Activated CD4-positive, alpha-beta memory T cell treated with anti-CD3 and anti-CD28 coated beads for 36 hours (primary cell): ENCODE measurements around the gene ACVRL1. TPM values are rescaled to one million over a fixed set of nuclear protein-coding genes. Genes with fewer than 3 reads are reported as not detected.

Experiments used
- CTCF ChIA-PET: fragments of 350-600 bp; sonication (Branson Sonifier 250); formaldehyde crosslinking; loops from one replicate; lab custom pipeline; 2021; ENCODE audit warnings: antibody characterized with exemption, inconsistent platforms; lab: Charles Lee
- POLR2A ChIA-PET: fragments of 350-600 bp; sonication (Branson Sonifier 250); formaldehyde crosslinking; loops from one replicate; lab custom pipeline; 2021; ENCODE audit warnings: antibody characterized with exemption; lab: Charles Lee
- DNase-seq: peaks from one replicate; pipeline ENCODE4 v3.0.0-alpha.2; 2020
- H3K27ac Mint-ChIP-seq: one replicate; pipeline ENCODE4 v1.8.0; 2021; ENCODE audit warnings: mixed read lengths
- H3K27me3 Mint-ChIP-seq: one replicate; pipeline ENCODE4 v1.8.0; 2021; ENCODE audit warnings: mixed read lengths
- H3K36me3 Mint-ChIP-seq: one replicate; pipeline ENCODE4 v1.8.0; 2021; ENCODE audit warnings: mixed read lengths
- H3K4me1 Mint-ChIP-seq: one replicate; pipeline ENCODE4 v1.8.0; 2021; ENCODE audit warnings: low read depth, mixed read lengths
- H3K4me3 Mint-ChIP-seq: one replicate; pipeline ENCODE4 v1.8.0; 2021; ENCODE audit warnings: mild to moderate bottlenecking, mixed read lengths
- H3K9me3 Mint-ChIP-seq: one replicate; pipeline ENCODE4 v1.8.0; 2021; ENCODE audit warnings: mixed read lengths
- intact Hi-C: fragments of 100-400 bp; cut with micrococcal nuclease; formaldehyde crosslinking; loops from one replicate; pipeline ENCODE4 v1.15.1; 2023
- total RNA-seq, 2 experiments: library from RNA; stranded (reverse); gene quantifications; one replicate each; pipeline ENCODE4 v1.2.3, GENCODE V29; 2021

ACVRL1 gene
- total RNA-seq, 2 experiments from 2014 or later: not detected

GRCh38 chr12:51904951-51905470 is 2.3 kb upstream of the ACVRL1 start:
- POLR2A ChIA-PET: no interaction called here
- Mint-ChIP-seq H3K9me3 (no peaks in the 10 kb centered on the region), H3K27ac (no peak overlapping the region), H3K4me3 (no peak overlapping the region), H3K4me1 (no peaks in the 10 kb centered on the region), H3K27me3 (peaks cover 21% of the 10 kb centered on the region), H3K36me3 (no peaks in the 10 kb centered on the region)
- no peak for DNase-seq
- CTCF ChIA-PET: interaction anchor here (2.2 kb wide), 1 partner anchor 18 kb away, joined by 5 read pairs; no protein-coding TSS in a partner anchor
- intact Hi-C loops: no loop called here

GRCh38 chr12:51905471-51906429 is 1.6 kb upstream of the ACVRL1 start:
- H3K36me3 Mint-ChIP-seq: no peaks in the 10 kb centered on the region
- peaks cover 21% of the 10 kb centered on the region for H3K27me3 Mint-ChIP-seq
- no peak overlapping the region for H3K4me3 Mint-ChIP-seq
- no peaks in the 10 kb centered on the region for H3K4me1 Mint-ChIP-seq
- ChIA-PET POLR2A (no interaction called here), CTCF (interaction anchor here (2.2 kb wide), 1 partner anchor 18 kb away, joined by 5 read pairs; no protein-coding TSS in a partner anchor)
- intact Hi-C loops: no loop called here
- no peaks in the 10 kb centered on the region for H3K9me3 Mint-ChIP-seq
- H3K27ac Mint-ChIP-seq: no peak overlapping the region
- DNase-seq: no peak

GRCh38 chr12:51906430-51907082 is 748 bp upstream of the ACVRL1 start:
- Mint-ChIP-seq H3K4me1 (no peaks in the 10 kb centered on the region), H3K9me3 (no peaks in the 10 kb centered on the region), H3K36me3 (no peaks in the 10 kb centered on the region), H3K4me3 (no peak overlapping the region), H3K27me3 (peaks cover 21% of the 10 kb centered on the region), H3K27ac (no peak overlapping the region)
- DNase-seq: no peak
- intact Hi-C loops: no loop called here
- ChIA-PET CTCF (interaction anchor here (1.6 to 2.2 kb wide), 2 partner anchors 17 to 31 kb away, joined by 4 to 5 read pairs; no protein-coding TSS in a partner anchor), POLR2A (no interaction called here)

DNA sequence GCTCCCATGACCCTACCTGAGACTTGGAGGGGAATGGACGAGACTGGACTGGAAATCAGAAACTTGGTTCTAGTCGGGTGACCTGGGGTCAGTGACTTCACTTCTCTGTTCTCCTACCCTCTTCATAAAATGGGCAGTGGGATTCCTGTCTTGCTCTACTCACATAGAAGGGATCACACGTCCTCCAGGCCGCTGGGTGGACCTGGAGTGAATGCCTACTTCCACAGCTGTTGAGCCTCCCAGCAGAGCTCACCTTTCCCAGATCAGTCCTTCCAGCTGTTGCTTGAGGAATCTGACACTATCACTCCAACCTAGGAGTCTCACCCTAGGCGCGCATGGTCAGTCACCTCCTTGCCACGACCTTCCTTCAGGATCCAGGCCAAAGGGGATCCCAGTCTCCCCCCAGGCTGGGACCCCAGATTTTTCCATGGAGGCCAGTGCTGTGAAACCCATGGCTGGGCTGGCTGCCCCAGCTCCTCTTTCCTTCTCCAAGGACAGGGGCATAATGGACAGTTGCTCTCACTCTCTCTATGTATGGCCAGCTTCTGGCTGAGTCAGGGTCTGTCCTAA is 637 bp downstream of the ACVRL1 start:
- no peak overlapping the region for H3K27ac Mint-ChIP-seq
- H3K36me3 Mint-ChIP-seq: no peaks in the 10 kb centered on the region
- no peak overlapping the region for H3K4me3 Mint-ChIP-seq
- peaks cover 21% of the 10 kb centered on the region for H3K27me3 Mint-ChIP-seq
- H3K4me1 Mint-ChIP-seq: no peaks in the 10 kb centered on the region
- no peaks in the 10 kb centered on the region for H3K9me3 Mint-ChIP-seq
- ChIA-PET POLR2A (no interaction called here), CTCF (interaction anchor here (1.3 to 1.6 kb wide), 2 partner anchors 33 to 73 kb away, joined by 3 to 4 read pairs; no protein-coding TSS in a partner anchor)
- no peak for DNase-seq
- intact Hi-C loops: no loop called here

DNA sequence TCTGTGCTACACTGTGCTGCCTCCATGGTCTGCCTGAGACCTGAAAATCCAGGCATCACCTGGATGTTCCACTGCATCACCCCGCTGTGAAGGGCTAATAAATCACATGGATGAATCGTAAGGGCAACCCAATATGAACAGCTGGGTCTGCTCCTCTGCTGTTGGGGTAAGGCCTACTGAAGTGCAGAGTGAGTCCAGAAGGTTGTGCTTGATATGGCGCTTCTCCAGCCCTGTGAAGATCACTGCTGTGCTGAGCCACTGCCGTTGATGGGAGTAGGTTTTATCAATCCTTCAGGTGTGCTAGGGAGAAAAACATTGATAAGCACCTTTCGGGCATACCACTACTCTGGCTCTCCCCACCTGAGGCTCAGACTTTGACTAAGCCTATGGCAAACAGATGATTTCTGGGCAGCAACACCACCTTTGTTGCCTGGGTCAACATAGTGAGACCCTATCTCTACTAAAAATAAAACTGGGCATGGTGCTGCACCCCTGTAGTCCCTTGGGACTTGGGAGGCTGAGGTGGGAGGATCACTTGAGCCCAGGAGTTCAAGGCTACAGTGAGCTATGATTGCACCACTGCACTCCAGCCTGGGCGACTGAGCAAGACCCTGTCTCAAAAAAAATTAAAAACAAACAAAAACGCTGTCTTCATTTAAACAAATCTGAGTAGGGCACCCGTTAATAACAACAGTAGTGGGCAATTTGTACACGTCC is 1.7 kb downstream of the ACVRL1 start:
- CTCF ChIA-PET: interaction anchor here (0.6 kb wide), 1 partner anchor 89 kb away, joined by 3 read pairs; no protein-coding TSS in a partner anchor
- Mint-ChIP-seq H3K27ac (no peak overlapping the region), H3K4me1 (no peaks in the 10 kb centered on the region), H3K27me3 (peaks cover 21% of the 10 kb centered on the region), H3K9me3 (no peaks in the 10 kb centered on the region), H3K36me3 (no peaks in the 10 kb centered on the region), H3K4me3 (no peak overlapping the region)
- intact Hi-C loops: no loop called here
- DNase-seq: no peak
- POLR2A ChIA-PET: no interaction called here

DNA sequence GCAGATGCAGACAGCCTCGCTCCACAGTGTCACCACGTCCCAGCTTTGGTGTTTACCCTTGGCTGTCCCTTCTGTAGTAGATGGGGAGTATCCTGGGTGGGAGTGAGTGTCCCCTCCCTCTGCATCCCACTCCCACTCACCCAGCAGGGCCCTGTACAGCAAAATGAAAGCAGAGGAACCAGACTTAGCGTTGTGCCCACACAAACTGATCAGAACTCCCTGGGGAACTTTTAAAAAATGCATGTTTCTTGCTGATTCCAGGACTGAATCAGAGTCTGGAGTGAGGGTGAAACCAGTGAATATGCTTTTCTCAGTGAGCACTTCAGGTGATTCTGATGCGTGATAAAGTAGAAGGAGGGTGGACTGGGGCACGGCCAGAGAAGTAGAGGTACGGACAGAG is 2.9 kb downstream of the ACVRL1 start:
- POLR2A ChIA-PET: no interaction called here

GRCh38 chr12:51910691-51911090 is 3.4 kb downstream of the ACVRL1 start:
- Mint-ChIP-seq H3K36me3 (no peaks in the 10 kb centered on the region), H3K27me3 (peaks cover 21% of the 10 kb centered on the region), H3K9me3 (no peaks in the 10 kb centered on the region), H3K4me3 (no peak overlapping the region), H3K4me1 (no peaks in the 10 kb centered on the region), H3K27ac (no peak overlapping the region)
- ChIA-PET POLR2A (no interaction called here), CTCF (interaction anchor here (0.9 kb wide), 1 partner anchor 10 kb away, joined by 3 read pairs; no protein-coding TSS in a partner anchor)
- intact Hi-C loops: no loop called here
- no peak for DNase-seq

More for the DNA sequence above, 2.9 kb downstream of the ACVRL1 start:
- intact Hi-C loops: no loop called here
- CTCF ChIA-PET: no interaction called here
- Mint-ChIP-seq H3K4me3 (no peak overlapping the region), H3K36me3 (no peaks in the 10 kb centered on the region), H3K27me3 (peaks cover 21% of the 10 kb centered on the region), H3K4me1 (no peaks in the 10 kb centered on the region), H3K9me3 (no peaks in the 10 kb centered on the region), H3K27ac (no peak overlapping the region)
- DNase-seq: no peak

DNA sequence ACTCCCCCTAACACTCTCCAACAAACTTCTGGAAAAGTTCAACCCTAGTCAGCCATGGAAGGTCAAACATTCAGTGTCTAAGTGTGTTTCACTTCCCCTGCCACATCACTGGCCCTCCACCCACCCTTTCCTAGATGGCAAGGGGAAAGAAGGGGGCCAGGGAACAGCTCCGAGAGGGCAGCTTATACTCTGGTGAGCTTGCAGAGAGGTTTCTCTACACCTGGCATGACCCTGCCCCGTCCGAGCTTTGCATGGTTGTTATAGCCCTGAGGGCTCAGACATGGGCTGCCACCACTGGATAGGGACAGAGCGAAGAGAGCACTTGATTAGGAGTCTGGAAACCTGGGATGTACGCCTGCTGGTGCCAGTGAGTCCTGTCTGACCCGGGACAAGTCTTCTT is 4.0 kb downstream of the ACVRL1 start:
- no peak for DNase-seq
- Mint-ChIP-seq H3K4me1 (no peaks in the 10 kb centered on the region), H3K27ac (no peak overlapping the region), H3K4me3 (no peak overlapping the region), H3K27me3 (peaks cover 17% of the 10 kb centered on the region), H3K36me3 (no peaks in the 10 kb centered on the region), H3K9me3 (no peaks in the 10 kb centered on the region)
- ChIA-PET POLR2A (no interaction called here), CTCF (interaction anchor here (0.9 kb wide), 1 partner anchor 10 kb away, joined by 3 read pairs; no protein-coding TSS in a partner anchor)
- intact Hi-C loops: no loop called here

GRCh38 chr12:51911788-51912711 is 4.7 kb downstream of the ACVRL1 start:
- Mint-ChIP-seq H3K36me3 (no peaks in the 10 kb centered on the region), H3K27me3 (peaks cover 14% of the 10 kb centered on the region), H3K27ac (no peak overlapping the region), H3K9me3 (no peaks in the 10 kb centered on the region), H3K4me1 (no peaks in the 10 kb centered on the region), H3K4me3 (no peak overlapping the region)
- no peak for DNase-seq
- POLR2A ChIA-PET: no interaction called here
- intact Hi-C loops: no loop called here
- CTCF ChIA-PET: interaction anchor here (0.6 to 3.3 kb wide), 3 partner anchors 9 to 1087 kb away, joined by 3 to 21 read pairs (median 3); no protein-coding TSS in a partner anchor

GRCh38 chr12:51913071-51914033 is 6.0 kb downstream of the ACVRL1 start:
- H3K4me1 Mint-ChIP-seq: no peaks in the 10 kb centered on the region
- no peak for DNase-seq
- intact Hi-C loops: no loop called here
- H3K9me3 Mint-ChIP-seq: no peaks in the 10 kb centered on the region
- ChIA-PET POLR2A (no interaction called here), CTCF (interaction anchor here (1.0 to 3.3 kb wide), 2 partner anchors 10 to 27 kb away, joined by 3 to 21 read pairs; no protein-coding TSS in a partner anchor)
- H3K27me3 Mint-ChIP-seq: peaks cover 6% of the 10 kb centered on the region
- H3K4me3 Mint-ChIP-seq: no peak overlapping the region
- H3K27ac Mint-ChIP-seq: no peak overlapping the region
- no peaks in the 10 kb centered on the region for H3K36me3 Mint-ChIP-seq
